HG03354 (cell line): ENCODE results near the gene RPS8.
"Not testable (repeated sequence)": the region's sequence is repeated elsewhere in the genome, so short reads cannot be mapped to it uniquely, and the experiment has no call there.

ENCODE experiments used
- ATAC-seq: cut with Tn5 transposase; IDR thresholded peaks from one replicate; pipeline ENCODE4 v1.9.1; 2021; ENCODE audit warnings: mild to moderate bottlenecking; ENCODE audit not compliant: unreplicated experiment, poor library complexity, severe bottlenecking

RPS8 gene

DNA sequence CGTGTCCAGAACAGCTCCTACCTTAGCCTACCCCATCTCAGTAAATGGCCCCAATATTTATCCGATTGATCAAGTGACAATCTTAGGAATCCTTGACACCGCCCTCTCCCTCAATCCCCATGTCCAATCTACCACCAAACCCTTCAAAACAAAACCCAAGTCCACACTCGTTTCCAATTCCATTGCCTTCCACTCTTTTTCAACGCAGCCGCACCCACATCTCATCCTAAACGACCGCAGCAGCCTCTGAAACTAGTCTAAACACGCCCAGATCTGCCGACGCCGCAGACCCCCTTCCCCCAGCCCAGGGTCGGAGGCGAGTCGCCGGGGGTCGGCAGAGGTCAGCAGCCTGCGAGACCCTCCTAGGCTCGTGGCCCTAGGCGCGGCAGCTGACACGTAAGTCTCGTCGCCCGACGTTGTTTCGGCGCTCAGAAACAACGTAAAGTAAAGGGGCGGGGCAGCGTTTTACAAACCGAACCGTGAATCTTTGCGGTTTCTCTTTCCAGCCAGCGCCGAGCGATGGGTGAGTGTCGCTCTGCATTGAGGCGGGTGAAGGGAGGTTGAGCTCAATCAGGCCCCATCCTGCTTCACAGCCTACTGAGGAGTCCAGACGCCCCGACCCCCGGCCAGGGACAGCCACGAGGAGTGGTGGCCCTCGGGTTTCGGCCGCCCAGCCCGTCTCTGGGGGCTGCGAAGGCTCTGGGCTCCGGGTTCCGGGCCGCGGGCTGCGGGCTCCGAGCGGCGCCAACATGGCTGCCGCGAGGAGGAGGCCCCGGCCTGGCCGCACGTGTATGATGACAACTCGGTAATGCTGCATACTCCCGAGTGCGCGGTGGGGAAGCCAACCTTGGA, at the start of gene RPS8:
RPS8 (plus strand) TSS at position 463 of the 852 bp plus-strand sequence; CDS start at position 520, 57 bp downstream.
- peak; percentile 84 for ATAC-seq

DNA sequence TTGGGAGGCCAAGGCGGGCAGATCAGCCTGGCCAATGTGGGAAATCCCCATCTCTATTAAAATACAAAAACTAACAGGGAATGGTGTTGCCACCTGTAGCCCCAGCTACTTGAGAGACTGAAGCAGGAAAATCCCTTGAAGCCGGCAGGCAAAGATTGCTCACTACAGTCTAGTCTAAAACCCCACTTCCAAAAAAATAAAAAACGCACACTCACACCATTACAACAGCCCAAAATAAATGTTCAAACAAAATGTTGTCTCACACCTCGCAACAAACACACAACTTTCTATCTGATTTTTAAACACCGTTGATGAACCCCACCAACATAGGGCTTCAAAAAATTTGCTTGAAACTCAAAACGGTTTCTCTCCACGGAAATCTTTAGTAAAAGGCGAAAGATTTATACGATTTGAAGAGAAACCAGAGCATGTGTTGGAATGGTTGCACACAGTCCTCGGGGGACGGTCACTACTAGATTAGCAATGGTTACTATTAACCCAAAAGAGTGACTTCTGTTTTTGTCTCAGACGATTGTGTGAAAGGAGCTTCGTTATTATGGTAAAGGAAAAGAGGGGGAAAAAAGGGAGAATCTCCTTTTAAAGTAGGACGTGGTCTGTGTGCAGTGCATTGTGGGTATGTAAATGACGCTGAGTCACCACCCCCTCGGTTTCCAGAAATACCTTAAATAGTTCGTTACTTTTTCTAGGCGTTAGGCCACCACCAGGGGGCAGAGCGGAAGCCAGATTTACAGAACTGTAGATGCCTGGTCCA, 44.4 kb upstream of the RPS8 start, which contains the start of gene RNU5D-1:
RNU5D-1 (minus strand) TSS at position 430 of the 772 bp plus-strand sequence.
- peak; percentile 67 for ATAC-seq

DNA sequence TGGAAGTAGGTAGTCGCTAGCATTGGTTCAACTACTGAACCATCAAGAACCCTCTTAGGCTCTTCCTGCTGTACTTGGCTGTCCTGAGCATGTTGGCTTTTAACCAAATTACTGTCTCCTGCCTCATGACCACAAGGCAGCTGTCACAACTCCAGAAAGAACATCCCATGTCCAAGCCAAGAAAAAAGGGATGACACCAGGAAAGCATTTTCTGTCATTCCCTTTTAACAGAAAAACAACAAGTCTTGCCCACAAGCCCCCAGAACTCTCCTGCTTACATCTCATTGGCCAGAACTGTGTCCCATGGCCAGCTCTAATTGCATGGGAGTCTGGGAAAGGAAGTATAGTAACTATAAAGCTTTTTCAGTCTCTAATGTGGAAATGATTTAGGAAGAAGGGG, 42.0 kb upstream of the RPS8 start:
- no peak for ATAC-seq

DNA sequence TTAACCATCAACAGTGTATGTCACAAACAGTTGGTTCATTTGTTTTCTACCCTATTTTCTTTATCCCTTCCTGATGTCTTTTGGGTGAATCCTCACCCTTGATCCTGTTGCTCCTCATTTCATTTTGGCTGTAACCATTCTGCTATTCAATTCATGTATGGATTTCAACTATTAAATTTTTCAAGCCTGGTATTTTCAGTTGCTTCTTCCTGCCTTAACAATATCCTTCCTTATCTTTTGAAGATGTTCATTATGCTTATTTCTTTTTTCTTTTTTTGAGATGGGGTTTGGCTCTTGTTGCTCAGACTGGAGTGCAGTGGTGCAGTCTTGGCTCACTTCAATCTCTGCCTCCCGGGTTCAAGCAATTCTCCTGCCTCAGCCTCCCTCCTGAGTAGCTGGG, 41.6 kb upstream of the RPS8 start:
- no peak for ATAC-seq

DNA sequence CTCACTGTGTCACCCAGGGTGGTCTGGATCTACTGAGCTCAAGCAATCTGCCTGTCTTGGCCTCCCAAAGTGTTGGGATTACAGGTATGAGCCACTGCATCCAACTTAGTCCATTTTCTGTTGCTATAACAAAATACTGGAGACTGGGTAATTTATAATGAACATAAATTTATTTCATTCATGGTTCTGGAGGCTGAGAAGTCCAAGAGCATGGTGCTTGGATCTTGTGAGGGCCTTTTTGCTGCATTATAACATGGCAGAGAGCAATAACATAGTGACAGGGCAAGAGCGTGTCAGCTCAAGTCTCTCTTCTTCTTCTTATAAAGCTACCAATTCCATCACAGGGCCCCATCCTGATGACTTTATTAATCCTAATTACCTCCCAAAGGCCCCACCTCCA, 39.3 kb upstream of the RPS8 start:
- no peak for ATAC-seq

DNA sequence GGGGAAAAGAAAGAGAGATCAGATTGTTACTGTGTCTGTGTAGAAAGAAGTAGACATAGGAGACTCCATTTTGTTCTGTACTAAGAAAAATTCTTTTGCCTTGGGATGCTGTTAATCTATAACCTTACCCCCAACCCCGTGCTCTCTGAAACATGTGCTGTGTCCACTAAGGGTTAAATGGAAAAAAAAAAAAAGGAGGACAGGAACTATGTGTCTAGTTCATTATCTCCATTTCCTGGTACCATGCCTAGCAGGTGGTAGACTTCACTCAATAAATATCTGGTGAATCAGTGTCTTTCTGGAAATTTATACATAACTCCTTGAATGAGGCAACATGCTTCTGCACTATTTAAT, 36.4 kb upstream of the RPS8 start:
- not testable (repeated sequence) for ATAC-seq

DNA sequence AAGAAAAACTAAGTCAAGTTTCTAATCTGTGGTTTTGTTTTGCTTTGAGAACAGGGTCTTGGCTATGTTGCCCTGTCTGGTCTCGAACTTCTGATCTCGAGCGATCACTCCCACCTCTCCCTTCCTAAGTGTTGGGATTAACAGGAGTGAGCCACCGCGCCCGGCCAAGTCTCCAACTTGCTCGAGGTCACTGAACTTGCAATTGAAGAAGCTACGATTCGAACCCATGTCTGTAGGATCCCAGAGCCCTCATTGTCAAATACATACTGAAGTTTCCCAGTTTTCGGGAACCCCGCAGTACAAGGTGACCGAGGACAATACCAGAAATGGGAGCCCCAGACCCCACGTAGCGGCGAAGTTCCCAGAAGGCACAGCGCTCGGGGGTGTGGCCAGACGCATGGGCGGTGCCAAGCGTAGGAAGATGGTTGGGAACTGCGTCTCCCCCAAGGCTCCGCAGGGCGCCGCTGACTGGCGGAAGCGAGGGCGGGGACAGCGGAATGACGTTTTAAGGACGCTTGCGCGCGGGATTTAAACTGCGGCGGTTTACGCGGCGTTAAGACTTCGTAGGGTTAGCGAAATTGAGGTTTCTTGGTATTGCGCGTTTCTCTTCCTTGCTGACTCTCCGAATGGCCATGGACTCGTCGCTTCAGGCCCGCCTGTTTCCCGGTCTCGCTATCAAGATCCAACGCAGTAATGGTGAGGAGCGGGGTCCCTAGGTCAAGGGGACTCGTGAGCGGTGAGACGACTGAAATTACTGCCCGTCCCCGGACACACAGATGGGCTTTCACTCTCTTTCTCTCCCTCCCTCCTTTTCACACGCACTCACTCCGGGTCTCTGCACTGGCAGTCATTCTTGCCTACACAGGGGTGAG, 35.8 kb upstream of the RPS8 start, which contains the start of gene KIF2C:
KIF2C (plus strand) TSS at position 531 of the 872 bp plus-strand sequence; CDS start at position 627, 96 bp downstream.
- peak; percentile 98 for ATAC-seq

DNA sequence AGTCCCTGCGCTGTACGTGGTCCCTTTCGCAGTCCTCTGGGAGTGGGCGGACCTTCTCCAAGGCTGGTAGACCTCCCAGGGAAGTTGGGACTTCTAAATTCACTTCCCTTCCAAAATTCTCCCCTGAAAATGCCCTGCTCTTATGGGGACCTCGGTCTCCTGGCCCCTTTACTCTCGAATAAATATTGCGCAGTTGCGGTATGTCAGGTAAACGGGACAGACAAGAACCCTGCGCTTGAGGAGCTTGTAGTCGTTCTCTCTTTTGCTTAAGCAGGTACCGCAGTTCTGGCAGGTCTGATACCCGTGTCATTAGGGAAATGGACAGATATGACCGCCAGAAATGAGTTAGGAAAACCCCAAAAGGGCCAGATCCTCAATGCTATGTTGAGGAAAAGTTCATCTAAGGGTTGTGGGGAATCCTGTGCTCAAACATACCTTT, 35.1 kb upstream of the RPS8 start:
- ATAC-seq, result no peak

DNA sequence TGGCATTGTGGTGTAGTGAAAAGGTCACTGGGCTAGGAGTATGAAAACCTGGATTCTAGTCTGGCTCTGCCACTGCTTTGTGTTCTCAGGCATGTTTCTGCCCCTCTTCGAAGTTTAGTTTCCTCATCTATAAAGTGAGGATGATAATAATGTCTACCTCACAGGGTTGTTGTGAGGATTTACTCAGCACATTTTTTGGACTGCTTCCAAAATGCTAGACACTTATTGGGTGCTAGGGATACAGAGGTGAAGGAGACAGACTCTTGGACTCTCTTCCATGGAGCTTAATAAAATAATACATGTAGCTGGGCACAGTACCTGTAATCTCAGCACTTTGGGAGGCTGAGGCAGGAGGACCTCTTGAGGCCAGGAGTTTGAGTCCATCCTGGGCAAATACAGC, 32.1 kb upstream of the RPS8 start:
- no peak for ATAC-seq

DNA sequence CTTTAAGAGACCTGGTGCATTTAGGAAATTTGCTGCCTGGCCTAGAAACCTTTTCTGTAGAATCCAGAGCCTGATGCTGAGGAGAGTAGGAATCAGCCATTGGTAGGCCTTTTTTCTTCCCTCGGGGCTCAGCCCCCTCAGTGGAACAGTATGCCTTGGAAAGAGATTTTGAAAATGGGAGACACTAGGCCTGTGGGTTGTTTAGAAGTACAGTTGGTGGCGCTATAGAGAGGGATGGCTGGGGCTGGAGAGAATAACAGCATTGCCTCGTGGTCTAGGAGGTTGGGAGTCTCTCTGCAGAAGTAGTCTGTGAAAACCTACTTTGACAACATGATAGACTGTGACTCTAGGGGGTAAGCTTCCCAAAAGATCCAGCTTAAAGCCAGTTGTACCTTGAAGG, 27.5 kb upstream of the RPS8 start:
- ATAC-seq, result no peak

DNA sequence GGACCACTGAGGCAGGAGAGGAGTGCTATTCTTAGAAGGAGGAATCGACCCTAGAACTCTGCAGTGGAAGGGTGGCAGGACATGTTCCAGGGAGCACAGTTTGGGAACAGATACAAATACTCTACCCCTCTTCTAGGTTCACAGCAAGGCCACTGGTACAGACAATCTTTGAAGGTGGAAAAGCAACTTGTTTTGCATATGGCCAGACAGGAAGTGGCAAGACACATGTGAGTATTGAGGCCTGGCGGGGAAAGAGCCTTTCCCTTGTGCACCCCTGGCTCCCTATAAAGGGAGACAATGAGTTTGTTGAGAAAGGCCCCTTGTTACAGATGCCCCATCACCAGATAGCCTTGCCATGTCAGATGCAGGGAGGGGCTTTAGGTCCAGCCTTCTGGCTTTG, 17.9 kb upstream of the RPS8 start:
- peak; percentile 66 for ATAC-seq

DNA sequence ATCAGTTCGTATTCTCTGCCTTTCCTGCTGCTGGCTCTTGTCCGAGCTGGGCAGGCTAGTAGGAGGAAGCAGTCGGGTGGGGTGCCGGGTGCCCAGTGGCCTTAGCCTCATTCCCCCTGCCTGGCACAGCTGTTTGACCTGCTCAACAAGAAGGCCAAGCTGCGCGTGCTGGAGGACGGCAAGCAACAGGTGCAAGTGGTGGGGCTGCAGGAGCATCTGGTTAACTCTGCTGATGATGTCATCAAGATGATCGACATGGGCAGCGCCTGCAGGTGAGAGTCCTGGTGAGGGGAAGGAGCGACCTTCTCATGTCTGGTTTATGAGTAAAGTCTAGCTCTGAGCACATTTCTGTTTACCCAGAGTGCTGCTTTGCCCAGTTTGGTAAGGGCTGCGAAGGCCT, 16.3 kb upstream of the RPS8 start:
- no peak for ATAC-seq

DNA sequence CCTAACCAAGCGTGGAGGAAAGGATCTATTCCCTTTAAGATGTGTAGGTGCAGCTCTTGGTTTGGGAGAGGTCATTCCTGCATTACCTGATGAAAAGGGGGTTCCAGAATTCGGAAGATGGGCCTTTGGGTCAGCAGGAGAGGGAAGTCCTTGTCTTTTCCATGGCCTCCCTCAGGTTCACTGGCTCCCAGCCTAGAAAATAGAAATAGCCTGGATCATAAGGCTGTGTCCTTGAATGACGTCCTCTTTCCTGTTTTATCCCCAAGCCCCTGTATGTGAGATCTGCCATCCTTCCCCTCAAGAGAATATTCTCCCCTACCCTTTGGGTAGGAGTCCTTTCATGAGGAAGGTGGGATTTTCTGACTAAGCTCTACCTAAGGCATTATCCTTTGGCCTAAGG, 14.5 kb upstream of the RPS8 start:
- no peak for ATAC-seq

DNA sequence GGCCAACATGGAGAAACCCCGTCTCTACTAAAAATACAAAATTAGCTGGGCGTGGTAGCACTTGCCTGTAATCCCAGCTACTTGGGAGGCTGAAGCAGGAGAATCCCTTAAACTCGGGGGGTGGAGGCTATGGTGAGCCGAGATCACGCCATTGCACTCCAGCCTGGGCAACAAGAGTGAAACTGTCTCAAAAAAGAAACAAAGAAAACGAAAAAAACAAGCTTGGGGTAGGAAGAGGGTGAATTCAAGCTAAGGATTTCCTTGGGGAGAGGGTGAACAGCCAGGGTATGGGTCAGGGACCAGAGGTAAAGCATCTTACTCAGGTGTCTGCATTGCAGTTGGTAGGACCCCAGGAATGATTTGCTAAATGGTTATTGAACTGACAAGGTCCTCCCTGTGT, 8.9 kb upstream of the RPS8 start:
- ATAC-seq, result not testable (repeated sequence)

DNA sequence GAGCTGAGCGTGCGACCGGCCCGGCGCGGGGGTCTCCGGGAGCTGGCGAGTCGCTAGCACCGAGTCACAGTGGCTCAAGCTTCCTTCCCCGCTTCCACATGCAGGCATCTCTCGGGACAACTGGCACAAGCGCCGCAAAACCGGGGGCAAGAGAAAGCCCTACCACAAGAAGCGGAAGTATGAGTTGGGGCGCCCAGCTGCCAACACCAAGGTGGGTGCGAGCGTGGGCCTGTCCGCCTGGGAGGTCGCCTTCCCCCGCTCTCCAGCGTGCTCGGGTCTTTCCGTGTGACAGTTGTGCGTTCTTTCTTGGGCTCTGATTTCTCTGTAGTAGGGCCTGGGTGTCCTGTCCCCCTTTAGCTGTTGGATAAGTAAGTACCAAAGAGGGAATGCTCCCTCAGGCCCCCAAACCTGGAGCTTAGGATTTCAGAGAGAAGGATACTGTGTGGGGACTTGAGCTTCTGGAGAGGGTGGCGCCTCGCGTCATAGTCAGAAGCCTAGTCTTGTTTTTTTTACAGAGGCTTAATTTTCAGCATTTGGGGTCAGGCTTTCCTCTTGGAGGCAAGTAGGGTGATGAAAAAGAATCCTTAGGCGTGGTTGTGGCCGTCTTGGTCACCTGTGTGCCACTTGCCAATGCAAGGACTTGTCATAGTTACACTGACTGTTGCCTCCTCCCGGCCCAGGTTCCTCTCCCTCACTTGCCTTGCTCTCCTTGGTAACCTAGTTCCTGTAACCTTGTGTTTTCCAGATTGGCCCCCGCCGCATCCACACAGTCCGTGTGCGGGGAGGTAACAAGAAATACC, 790 bp downstream of the RPS8 start:
- peak; percentile 22 for ATAC-seq

DNA sequence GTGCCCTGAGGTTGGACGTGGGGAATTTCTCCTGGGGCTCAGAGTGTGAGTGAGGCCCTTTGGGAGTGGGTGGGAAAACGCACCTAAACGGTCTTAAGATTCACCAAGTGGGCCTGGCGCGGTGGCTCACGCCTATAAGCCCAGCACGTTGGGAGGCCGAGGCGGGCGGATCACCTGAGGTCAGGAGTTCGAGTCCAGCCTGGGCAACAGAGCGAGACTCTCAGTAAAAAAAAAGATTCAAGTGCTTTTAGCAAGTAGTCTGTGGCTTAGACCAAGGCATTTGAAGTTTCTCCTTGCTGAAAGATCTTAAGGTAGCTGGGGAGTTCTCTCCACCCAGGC, 1.4 kb downstream of the RPS8 start:
- no peak for ATAC-seq

DNA sequence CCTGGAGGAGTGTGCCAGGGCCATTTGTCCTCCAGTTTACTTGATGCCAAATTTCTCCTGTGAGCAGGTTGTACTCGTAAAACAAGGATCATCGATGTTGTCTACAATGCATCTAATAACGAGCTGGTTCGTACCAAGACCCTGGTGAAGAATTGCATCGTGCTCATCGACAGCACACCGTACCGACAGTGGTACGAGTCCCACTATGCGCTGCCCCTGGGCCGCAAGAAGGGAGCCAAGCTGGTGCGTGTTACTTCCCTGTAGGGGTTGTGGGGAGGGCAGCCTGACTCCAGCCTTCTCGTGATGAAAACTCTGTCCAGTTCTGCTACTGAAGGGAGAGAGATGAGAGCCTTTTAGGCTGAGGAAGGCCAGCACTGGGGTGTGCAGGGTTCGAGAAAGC, 2.2 kb downstream of the RPS8 start:
- ATAC-seq, result no peak

DNA sequence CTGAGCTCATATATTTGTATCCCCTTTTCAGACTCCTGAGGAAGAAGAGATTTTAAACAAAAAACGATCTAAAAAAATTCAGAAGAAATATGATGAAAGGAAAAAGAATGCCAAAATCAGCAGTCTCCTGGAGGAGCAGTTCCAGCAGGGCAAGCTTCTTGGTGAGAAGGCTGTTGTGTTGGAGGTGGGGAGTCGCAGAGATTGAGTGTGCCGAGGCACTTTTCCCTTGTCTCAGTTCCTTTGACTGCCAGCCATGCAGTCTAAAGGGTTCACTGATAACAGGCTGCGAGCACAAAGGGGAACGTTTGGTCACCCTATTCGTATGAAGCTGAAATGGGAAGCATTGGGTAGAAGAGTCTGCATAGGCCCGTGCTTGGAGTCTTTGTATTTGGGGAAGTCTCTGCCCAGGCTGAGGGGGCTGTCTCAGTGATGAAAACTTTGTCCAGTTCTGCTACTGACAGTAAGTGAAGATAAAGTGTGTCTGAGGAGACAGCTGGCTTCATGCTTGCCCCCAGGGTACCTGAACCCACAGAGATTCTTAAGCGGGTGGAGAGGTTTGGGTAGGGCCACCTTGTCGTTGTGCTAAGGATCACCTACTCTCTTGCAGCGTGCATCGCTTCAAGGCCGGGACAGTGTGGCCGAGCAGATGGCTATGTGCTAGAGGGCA, 2.8 kb downstream of the RPS8 start:
- no peak for ATAC-seq
